ENCODE data around the gene PEDS1. TPM values are rescaled to one million over a fixed set of nuclear protein-coding genes. Genes with fewer than 3 reads are reported as not detected.

The PEDS1 gene
- total RNA-seq, 1 donor from 2014 or later = 25.5 TPM

DNA sequence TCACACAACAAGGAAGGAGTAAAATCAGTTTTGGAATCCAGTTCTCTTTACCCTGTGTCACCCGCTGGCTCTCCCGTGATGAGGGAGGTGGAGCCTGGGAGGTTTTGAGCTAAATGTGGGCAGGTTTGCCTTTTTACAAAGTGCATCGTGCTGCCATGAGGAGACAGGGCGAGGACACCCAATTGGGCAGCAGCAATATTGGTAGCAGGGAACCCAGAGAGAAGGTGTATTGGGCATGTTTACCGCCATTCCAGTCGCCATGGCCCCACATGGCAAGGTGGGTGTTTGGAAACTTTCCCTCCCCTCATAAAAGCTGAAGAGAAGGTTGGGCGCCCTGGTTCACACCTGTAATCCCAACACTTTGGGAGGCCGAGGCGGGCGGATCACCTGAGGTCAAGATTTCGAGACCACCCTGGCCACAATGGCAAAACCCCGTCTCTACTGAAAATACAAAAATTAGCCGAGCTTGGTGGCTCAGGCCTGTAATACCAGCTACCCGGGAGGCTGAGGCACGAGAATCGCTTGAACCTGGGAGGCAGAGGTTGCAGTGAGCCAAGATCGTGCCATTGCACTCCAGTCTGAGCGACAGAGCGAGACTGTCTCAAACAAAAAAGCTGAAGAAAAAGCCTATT lies 37.0 kb downstream of the PEDS1 start:
- no peak for DNase-seq (ENCODE audit: extremely low spot score in 2 of 2)
- intact Hi-C loops (cut with DNase I) = no loop called here
- H3K9me3 ChIP-seq = no peaks in the 10 kb centered on the region

GRCh38 chr20:50115591-50116367 lies 37.7 kb downstream of the PEDS1 start:
- intact Hi-C loops (cut with DNase I) = no loop called here
- no peaks in the 10 kb centered on the region for H3K27me3 ChIP-seq
- H3K36me3 ChIP-seq = no peaks in the 10 kb centered on the region
- peak overlapping the region; percentile 52 for H3K27ac ChIP-seq
- no peaks in the 10 kb centered on the region for H3K9me3 ChIP-seq
- peaks cover 49% of the 10 kb centered on the region for H3K4me1 ChIP-seq
- peak overlapping the region; percentile 39 to 46 for H3K4me3 ChIP-seq
- DNase-seq (ENCODE audit: extremely low spot score in 2 of 2) = peak in 1 of 2 donors; percentile 95
- TF ChIP-seq POLR2AphosphoS5 (IDR thresholded peaks at IDR 0.05; ENCODE audit: insufficient read depth in 1 of 2, low read depth in 1 of 2) (peak; percentile 83 to 99), CTCF (IDR thresholded peaks at IDR 0.05) (no peak), POLR2A (IDR thresholded peaks at IDR 0.05) (no peak)

More for the DNA sequence above, 37.0 kb downstream of the PEDS1 start:
- Histone ChIP-seq H3K4me3 (peak overlapping the region; percentile 39 to 46), H3K36me3 (no peaks in the 10 kb centered on the region), H3K27me3 (no peaks in the 10 kb centered on the region), H3K27ac (peak overlapping the region; percentile 52), H3K4me1 (peaks cover 49% of the 10 kb centered on the region)
- TF ChIP-seq POLR2A (IDR thresholded peaks at IDR 0.05) = no peak
- TF ChIP-seq POLR2AphosphoS5 (IDR thresholded peaks at IDR 0.05; ENCODE audit: insufficient read depth in 1 of 2, low read depth in 1 of 2) = no peak
- no peak for TF ChIP-seq CTCF (IDR thresholded peaks at IDR 0.05)

- peak overlapping the region; percentile 39 to 46 for H3K4me3 ChIP-seq
- no peak for DNase-seq (ENCODE audit: extremely low spot score in 2 of 2)
- TF ChIP-seq POLR2AphosphoS5 (IDR thresholded peaks at IDR 0.05; ENCODE audit: insufficient read depth in 1 of 2, low read depth in 1 of 2) (no peak), POLR2A (IDR thresholded peaks at IDR 0.05) (no peak), CTCF (IDR thresholded peaks at IDR 0.05) (no peak)
- H3K4me1 ChIP-seq = peaks cover 53% of the 10 kb centered on the region
- intact Hi-C loops (cut with DNase I) = no loop called here
- H3K36me3 ChIP-seq = no peaks in the 10 kb centered on the region
- peak overlapping the region; percentile 52 for H3K27ac ChIP-seq
- no peaks in the 10 kb centered on the region for H3K27me3 ChIP-seq
- no peaks in the 10 kb centered on the region for H3K9me3 ChIP-seq
Observed at GRCh38 chr20:50115041-50115512, 38.4 kb downstream of the PEDS1 start.

DNA sequence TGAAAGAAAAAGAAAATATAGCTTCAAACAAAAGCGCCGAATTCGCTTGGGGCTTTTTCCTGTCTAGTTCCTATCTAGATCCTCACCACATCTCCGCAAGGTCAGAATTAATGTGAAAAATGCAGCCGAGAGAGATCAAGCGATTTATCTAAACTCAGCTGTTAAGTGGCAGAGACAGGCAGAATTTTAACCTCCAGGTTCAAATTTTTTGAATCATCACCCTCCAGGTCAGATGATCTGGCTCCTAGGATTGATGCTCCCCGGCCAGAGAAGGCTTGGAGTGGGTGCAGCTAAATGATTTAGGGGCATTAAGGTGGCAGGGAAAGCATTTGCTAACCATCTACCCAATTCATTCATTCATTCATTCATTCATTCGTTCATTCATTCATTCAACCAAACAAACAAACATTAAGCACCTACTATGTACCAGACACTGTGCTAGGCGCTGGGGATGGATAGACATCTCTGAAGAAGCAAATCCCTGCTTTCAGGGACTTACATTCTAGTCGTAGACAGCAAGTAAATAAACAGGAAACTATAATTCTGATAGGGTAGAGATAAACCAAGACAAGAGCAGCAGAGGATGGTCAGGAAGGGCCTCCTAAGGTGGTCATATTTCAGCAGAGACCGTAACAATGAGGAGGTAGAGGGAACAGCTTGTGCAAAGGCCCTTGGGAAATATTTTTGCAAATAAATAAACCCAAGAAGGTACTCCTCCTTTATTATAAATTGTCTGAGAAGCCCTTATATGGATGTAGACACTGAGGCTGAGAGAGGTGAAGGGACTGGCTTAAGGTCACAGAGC lies 39.9 kb downstream of the PEDS1 start:
- TF ChIP-seq POLR2A (IDR thresholded peaks at IDR 0.05) (no peak), POLR2AphosphoS5 (IDR thresholded peaks at IDR 0.05; ENCODE audit: insufficient read depth in 1 of 2, low read depth in 1 of 2) (peak in 1 of 2 donors; percentile 8)
- peaks cover 68% of the 10 kb centered on the region for H3K4me1 ChIP-seq
- H3K27me3 ChIP-seq = no peaks in the 10 kb centered on the region
- no peaks in the 10 kb centered on the region for H3K9me3 ChIP-seq
- peak overlapping the region; percentile 79 to 95 for H3K4me3 ChIP-seq
- no peaks in the 10 kb centered on the region for H3K36me3 ChIP-seq
- peak overlapping the region; percentile 99 for H3K27ac ChIP-seq
- intact Hi-C loops (cut with DNase I) = no loop called here
- DNase-seq (ENCODE audit: extremely low spot score in 2 of 2) = no peak

All from vagina (tissue), 2 donors.